Measurements from ENCODE around the gene ZSCAN22.
A peak's percentile ranks its signal among the peaks of the same experiment; 100 is the strongest.

The ZSCAN22 gene

GRCh38 chr19:58326914-58327726 lies at the start of gene ZSCAN22:
Gene ZSCAN22 (plus strand): TSS chr19:58326994. CDS start chr19:58334803, 7,809 bp downstream.
- Histone ChIP-seq H3K27me3 (ENCODE audit: insufficient read depth, poor library complexity, severe bottlenecking) (no peaks in the 10 kb centered on the region), H3K27ac (ENCODE audit: poor library complexity, severe bottlenecking) (peak within 1 kb of the TSS; percentile 44), H3K9me3 (ENCODE audit: severe bottlenecking) (no peaks in the 10 kb centered on the region), H3K4me1 (ENCODE audit: insufficient read depth, poor library complexity, severe bottlenecking) (no peaks in the 10 kb centered on the region), H3K36me3 (ENCODE audit: low read depth) (no peaks in the 10 kb centered on the region), H3K4me3 (ENCODE audit: severe bottlenecking) (peak within 1 kb of the TSS; percentile 75)
- DNase-seq (ENCODE audit: low spot score) (peak; percentile 96), ATAC-seq (ENCODE audit: low read depth) (peak; percentile 90)
- TF ChIP-seq, protein P1, sequence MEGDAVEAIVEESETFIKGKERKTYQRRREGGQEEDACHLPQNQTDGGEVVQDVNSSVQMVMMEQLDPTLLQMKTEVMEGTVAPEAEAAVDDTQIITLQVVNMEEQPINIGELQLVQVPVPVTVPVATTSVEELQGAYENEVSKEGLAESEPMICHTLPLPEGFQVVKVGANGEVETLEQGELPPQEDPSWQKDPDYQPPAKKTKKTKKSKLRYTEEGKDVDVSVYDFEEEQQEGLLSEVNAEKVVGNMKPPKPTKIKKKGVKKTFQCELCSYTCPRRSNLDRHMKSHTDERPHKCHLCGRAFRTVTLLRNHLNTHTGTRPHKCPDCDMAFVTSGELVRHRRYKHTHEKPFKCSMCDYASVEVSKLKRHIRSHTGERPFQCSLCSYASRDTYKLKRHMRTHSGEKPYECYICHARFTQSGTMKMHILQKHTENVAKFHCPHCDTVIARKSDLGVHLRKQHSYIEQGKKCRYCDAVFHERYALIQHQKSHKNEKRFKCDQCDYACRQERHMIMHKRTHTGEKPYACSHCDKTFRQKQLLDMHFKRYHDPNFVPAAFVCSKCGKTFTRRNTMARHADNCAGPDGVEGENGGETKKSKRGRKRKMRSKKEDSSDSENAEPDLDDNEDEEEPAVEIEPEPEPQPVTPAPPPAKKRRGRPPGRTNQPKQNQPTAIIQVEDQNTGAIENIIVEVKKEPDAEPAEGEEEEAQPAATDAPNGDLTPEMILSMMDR (IDR thresholded peaks at IDR 0.05; ENCODE audit: poor library complexity, severe bottlenecking), result no peak

- H3K27ac ChIP-seq (ENCODE audit: poor library complexity, severe bottlenecking), result no peak overlapping the region
- no peak for DNase-seq (ENCODE audit: low spot score)
- no peak overlapping the region for H3K4me3 ChIP-seq (ENCODE audit: severe bottlenecking)
- no peak for ATAC-seq (ENCODE audit: low read depth)
- TF ChIP-seq, protein P1 (IDR thresholded peaks at IDR 0.05; ENCODE audit: poor library complexity, severe bottlenecking), result no peak
- peaks cover 3% of the 10 kb centered on the region for H3K4me1 ChIP-seq (ENCODE audit: insufficient read depth, poor library complexity, severe bottlenecking)
- H3K9me3 ChIP-seq (ENCODE audit: severe bottlenecking), result no peaks in the 10 kb centered on the region
- H3K36me3 ChIP-seq (ENCODE audit: low read depth), result peaks cover 25% of the 10 kb centered on the region
- no peaks in the 10 kb centered on the region for H3K27me3 ChIP-seq (ENCODE audit: insufficient read depth, poor library complexity, severe bottlenecking)
Measured at GRCh38 chr19:58277197-58277596, 49.6 kb upstream of the ZSCAN22 start.

DNA sequence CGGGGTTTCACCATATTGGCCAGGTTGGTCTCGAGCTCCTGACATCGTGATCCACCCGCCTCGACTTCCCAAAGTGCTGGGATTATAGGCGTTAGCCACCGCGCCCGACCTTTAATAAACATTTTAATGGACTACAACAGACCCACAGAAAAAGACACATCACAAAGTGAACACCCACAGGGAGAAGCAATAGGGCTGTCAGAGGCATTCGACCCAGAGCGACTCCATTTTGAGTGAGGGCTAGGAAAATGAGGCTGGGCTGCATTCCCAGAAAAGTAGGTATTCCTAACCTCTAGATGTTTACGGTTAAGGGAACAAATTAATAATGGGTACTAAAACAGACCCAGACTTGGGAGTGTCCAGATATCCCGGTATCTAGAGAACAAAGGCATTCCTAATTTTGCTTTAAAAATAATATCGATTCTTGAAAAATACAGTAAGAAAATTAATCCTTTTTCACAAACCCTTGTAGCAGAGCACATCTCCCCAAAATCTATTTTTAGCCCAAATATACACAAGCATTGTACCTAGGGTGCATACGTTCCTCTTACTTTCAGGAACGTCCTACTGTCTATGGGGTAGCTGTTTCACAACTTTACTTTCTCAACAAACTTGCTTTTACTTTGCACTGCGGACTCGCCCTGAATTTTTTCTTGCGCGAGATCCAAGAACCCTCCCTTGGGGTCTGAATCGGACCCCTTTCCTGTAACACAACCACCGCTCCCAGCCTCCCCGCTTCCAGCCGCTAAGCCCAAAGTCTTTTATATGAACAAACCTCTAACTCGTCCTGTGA lies 48.9 kb upstream of the ZSCAN22 start:
- Histone ChIP-seq H3K9me3 (ENCODE audit: severe bottlenecking) (no peaks in the 10 kb centered on the region), H3K27ac (ENCODE audit: poor library complexity, severe bottlenecking) (peak overlapping the region; percentile 44), H3K4me1 (ENCODE audit: insufficient read depth, poor library complexity, severe bottlenecking) (peaks cover 3% of the 10 kb centered on the region), H3K36me3 (ENCODE audit: low read depth) (peaks cover 24% of the 10 kb centered on the region), H3K4me3 (ENCODE audit: severe bottlenecking) (peak overlapping the region; percentile 66), H3K27me3 (ENCODE audit: insufficient read depth, poor library complexity, severe bottlenecking) (no peaks in the 10 kb centered on the region)
- no peak for DNase-seq (ENCODE audit: low spot score)
- peak; percentile 0; the same call in 1 of the 3 replicates for ATAC-seq (ENCODE audit: low read depth)
- TF ChIP-seq, protein P1 (IDR thresholded peaks at IDR 0.05; ENCODE audit: poor library complexity, severe bottlenecking), result no peak

DNA sequence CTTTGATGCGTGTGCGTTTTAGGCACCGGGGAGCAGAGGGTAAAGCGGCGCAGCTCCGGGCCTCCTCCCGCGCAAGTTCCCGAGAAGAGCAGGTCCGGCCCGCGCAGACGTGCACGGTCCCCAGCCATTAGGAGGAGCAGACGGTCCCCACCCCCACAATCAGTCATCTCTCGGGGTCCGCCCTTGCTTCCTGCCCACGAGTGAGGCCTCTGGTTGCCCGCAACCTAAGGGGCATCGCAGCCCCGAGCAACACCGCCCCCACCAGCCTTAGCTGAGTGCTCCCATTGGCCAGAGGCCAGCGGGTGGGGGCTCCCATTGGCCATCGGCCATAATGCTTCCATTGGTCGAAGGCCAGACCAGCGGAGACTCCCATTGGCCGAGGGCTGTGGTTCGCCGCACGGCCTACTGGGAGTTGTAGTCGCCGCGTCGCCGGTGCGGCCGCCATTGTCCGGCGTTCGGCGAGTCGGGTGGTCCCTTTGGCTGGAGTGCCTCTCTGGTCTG lies 48.2 kb upstream of the ZSCAN22 start, which contains the start of gene ZNF8:
TSS of gene ZNF8 (plus strand) at position 415 of the 501 bp plus-strand sequence. CDS start 127 bp downstream, outside the sequence.
- H3K27ac ChIP-seq (ENCODE audit: poor library complexity, severe bottlenecking), result peak within 1 kb of the TSS; percentile 44
- peaks cover 3% of the 10 kb centered on the region for H3K4me1 ChIP-seq (ENCODE audit: insufficient read depth, poor library complexity, severe bottlenecking)
- H3K36me3 ChIP-seq (ENCODE audit: low read depth), result peaks cover 24% of the 10 kb centered on the region
- no peaks in the 10 kb centered on the region for H3K9me3 ChIP-seq (ENCODE audit: severe bottlenecking)
- H3K27me3 ChIP-seq (ENCODE audit: insufficient read depth, poor library complexity, severe bottlenecking), result no peaks in the 10 kb centered on the region
- H3K4me3 ChIP-seq (ENCODE audit: severe bottlenecking), result peak within 1 kb of the TSS; percentile 66
- ATAC-seq (ENCODE audit: low read depth), result peak; percentile 96
- TF ChIP-seq, protein P1 (IDR thresholded peaks at IDR 0.05; ENCODE audit: poor library complexity, severe bottlenecking), result no peak
- DNase-seq (ENCODE audit: low spot score), result peak; percentile 98
